ENCODE results near the gene CLEC20A. TPM values are rescaled to one million over a fixed set of nuclear protein-coding genes. Genes with fewer than 3 reads are reported as not detected.

The CLEC20A gene
- total and polyA plus RNA-seq, 9 of the 15 experiments (the other 6 are each of a cell fraction or from before 2014, with no cell fraction given) = not detected

DNA sequence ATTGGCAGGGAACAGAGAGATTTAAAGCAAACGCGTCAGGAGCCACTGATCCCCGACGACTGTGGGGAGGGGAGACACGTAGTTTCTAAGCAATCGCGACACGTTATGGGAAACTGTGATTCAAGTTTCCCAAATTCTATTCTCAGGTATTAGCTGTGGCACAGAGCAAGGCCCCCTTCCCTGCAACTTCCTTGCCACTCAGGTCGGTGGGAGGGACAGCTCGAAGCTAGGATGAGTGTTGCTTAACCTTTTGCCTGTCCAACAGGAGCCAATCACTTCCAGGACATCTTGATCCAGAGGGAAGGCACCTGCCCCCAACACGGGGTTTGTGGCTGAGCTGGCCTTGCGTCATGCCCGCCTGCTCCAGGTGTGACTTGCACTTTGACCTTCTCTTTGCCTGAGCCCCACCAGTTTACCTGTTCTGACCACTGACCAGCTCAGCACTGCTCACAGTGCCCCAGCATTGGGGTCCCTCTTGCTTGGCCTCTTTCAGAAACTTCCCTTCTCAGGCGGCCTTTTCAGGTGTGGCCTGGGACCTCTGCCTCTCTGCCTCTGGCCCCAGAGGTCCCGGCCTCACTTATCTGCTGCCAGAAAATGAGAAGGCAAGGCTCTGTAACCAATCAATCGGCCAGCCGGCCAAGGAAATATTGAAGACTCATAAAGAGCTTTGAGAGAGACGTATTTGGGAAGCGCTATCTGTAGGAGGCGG lies 40.8 kb upstream of the CLEC20A start:
- peaks cover 23 to 58% of the 10 kb centered on the region in 2 experiments for H3K27me3 ChIP-seq (ENCODE audit: control insufficient read depth in 2 of 2, insufficient read depth in 2 of 2, low read length in 2 of 2)
- WGBS (ENCODE audit: insufficient coverage, low coverage, missing lambda C conversion rate) = 2% methylated on average over 20 of the region's 20 CpGs
- no peak for FAIRE-seq
- DNase-seq (ENCODE audit: extremely low read depth in 1 of 4, low spot score in 3 of 4) = no peak
- no peaks in the 10 kb centered on the region for H3K79me2 ChIP-seq (ENCODE audit: control insufficient read depth, insufficient read depth, low read length)
- no peak overlapping the region for H3K4me2 ChIP-seq (ENCODE audit: insufficient read depth, low read length)
- in situ Hi-C loops (cut with MboI) = loop anchor here (10.0 to 25.0 kb wide), 2 partner anchors 467 to 825 kb away; partner anchors contain the start of gene AXDND1
- no peak overlapping the region for H3K9ac ChIP-seq (ENCODE audit: insufficient read depth in 1 of 2, low read depth in 2 of 2, low read length in 2 of 2)
- H3K36me3 ChIP-seq (ENCODE audit: control insufficient read depth, insufficient read depth, low read length) = no peaks in the 10 kb centered on the region
- ChIA-PET CTCF (ENCODE audit: low intra/inter-chr PET ratio) (no interaction called here), POLR2A (interaction anchor here (0.5 to 0.6 kb wide), 3 partner anchors 21 to 1617 kb away, joined by 3 to 4 read pairs (median 3); partner anchors contain the start of gene QSOX1)
- peaks cover 5% of the 10 kb centered on the region for H3K9me1 ChIP-seq (ENCODE audit: control insufficient read depth, insufficient read depth, low read length)
- ATAC-seq = no peak
- no peak overlapping the region for H3K27ac ChIP-seq (ENCODE audit: extremely low read depth, low read depth, low read length)
- no peak overlapping the region for H2AFZ ChIP-seq (ENCODE audit: low read depth, low read length)
- H3K9me3 ChIP-seq (replicated peaks; ENCODE audit: control insufficient read depth, insufficient read depth, low read depth, low read length) = no peaks in the 10 kb centered on the region
- BruUV-seq (replicated peaks) = no TSS peak
- H4K20me1 ChIP-seq (replicated peaks; ENCODE audit: control insufficient read depth, insufficient read depth, low read length) = no peaks in the 10 kb centered on the region; the same call in 1 of the 2 replicates
- peaks cover 0 to 9% of the 10 kb centered on the region in 2 experiments; a peak in 3 of 5 replicates for H3K4me1 ChIP-seq (replicated peaks in 1 of 2; ENCODE audit: control insufficient read depth in 2 of 2, insufficient read depth in 2 of 2, low read length in 2 of 2)
- no peak overlapping the region for H3K4me3 ChIP-seq
- intact Hi-C loops (cut with micrococcal nuclease) = no loop called here
- no peak for TF ChIP-seq SMAD3 (CRISPR knock-in tag; conservative IDR thresholded peaks at IDR 0.05)
- TF ChIP-seq ZNF217 (CRISPR knock-in tag; IDR thresholded peaks at IDR 0.05) = no peak
- no peak for TF ChIP-seq IRF2 (CRISPR knock-in tag; IDR thresholded peaks at IDR 0.05)
- no peak for TF ChIP-seq ZFP1 (CRISPR knock-in tag; IDR thresholded peaks at IDR 0.05)
- no peak for TF ChIP-seq ZNF445 (CRISPR knock-in tag; IDR thresholded peaks at IDR 0.05; ENCODE audit: low read depth)
- no peak for TF ChIP-seq EGR1 (conservative IDR thresholded peaks at IDR 0.05)
- no peak for TF ChIP-seq NFIC (IDR thresholded peaks at IDR 0.05)
- TF ChIP-seq, protein P1, sequence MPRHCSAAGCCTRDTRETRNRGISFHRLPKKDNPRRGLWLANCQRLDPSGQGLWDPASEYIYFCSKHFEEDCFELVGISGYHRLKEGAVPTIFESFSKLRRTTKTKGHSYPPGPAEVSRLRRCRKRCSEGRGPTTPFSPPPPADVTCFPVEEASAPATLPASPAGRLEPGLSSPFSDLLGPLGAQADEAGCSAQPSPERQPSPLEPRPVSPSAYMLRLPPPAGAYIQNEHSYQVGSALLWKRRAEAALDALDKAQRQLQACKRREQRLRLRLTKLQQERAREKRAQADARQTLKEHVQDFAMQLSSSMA (CRISPR knock-in tag; IDR thresholded peaks at IDR 0.05) = no peak
- TF ChIP-seq BRF1 (IDR thresholded peaks at IDR 0.05; ENCODE audit: borderline replicate concordance, extremely low read depth, insufficient read length) = no peak
- no peak for TF ChIP-seq POLR3A (IDR thresholded peaks at IDR 0.05; ENCODE audit: borderline replicate concordance, extremely low read depth, insufficient read depth, insufficient read length)
- TF ChIP-seq HDAC8 (tag; IDR thresholded peaks at IDR 0.05) = no peak
- TF ChIP-seq, protein P2, sequence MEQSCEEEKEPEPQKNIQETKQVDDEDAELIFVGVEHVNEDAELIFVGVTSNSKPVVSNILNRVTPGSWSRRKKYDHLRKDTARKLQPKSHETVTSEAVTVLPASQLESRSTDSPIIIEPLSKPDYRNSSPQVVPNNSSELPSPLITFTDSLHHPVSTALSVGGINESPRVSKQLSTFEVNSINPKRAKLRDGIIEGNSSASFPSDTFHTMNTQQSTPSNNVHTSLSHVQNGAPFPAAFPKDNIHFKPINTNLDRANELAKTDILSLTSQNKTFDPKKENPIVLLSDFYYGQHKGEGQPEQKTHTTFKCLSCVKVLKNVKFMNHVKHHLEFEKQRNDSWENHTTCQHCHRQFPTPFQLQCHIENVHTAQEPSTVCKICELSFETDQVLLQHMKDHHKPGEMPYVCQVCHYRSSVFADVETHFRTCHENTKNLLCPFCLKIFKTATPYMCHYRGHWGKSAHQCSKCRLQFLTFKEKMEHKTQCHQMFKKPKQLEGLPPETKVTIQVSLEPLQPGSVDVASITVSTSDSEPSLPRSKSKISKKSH (CRISPR knock-in tag; IDR thresholded peaks at IDR 0.05) = no peak
- TF ChIP-seq PRPF4 (IDR thresholded peaks at IDR 0.05; ENCODE audit: insufficient read depth, low read depth, low read length, poor library complexity, severe bottlenecking) = no peak
- TF ChIP-seq MED1 (CRISPR knock-in tag; IDR thresholded peaks at IDR 0.05; ENCODE audit: borderline replicate concordance) = no peak
- TF ChIP-seq, protein P3, sequence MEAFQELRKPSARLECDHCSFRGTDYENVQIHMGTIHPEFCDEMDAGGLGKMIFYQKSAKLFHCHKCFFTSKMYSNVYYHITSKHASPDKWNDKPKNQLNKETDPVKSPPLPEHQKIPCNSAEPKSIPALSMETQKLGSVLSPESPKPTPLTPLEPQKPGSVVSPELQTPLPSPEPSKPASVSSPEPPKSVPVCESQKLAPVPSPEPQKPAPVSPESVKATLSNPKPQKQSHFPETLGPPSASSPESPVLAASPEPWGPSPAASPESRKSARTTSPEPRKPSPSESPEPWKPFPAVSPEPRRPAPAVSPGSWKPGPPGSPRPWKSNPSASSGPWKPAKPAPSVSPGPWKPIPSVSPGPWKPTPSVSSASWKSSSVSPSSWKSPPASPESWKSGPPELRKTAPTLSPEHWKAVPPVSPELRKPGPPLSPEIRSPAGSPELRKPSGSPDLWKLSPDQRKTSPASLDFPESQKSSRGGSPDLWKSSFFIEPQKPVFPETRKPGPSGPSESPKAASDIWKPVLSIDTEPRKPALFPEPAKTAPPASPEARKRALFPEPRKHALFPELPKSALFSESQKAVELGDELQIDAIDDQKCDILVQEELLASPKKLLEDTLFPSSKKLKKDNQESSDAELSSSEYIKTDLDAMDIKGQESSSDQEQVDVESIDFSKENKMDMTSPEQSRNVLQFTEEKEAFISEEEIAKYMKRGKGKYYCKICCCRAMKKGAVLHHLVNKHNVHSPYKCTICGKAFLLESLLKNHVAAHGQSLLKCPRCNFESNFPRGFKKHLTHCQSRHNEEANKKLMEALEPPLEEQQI (IDR thresholded peaks at IDR 0.05) = no peak
- no peak for TF ChIP-seq NRF1 (conservative IDR thresholded peaks at IDR 0.05 in 1 of 2, IDR thresholded peaks at IDR 0.05 in 1 of 2)
- TF ChIP-seq ZNF699 (CRISPR knock-in tag; IDR thresholded peaks at IDR 0.05; ENCODE audit: insufficient replicate concordance) = no peak
- TF ChIP-seq MEF2A (IDR thresholded peaks at IDR 0.05; ENCODE audit: control insufficient read depth, low read depth, low read length) = no peak
- TF ChIP-seq SETDB1 (IDR thresholded peaks at IDR 0.05; ENCODE audit: low read length) = no peak

Data from K562 (cell line).